Measurements from ENCODE around the gene PITRM1.

DNA sequence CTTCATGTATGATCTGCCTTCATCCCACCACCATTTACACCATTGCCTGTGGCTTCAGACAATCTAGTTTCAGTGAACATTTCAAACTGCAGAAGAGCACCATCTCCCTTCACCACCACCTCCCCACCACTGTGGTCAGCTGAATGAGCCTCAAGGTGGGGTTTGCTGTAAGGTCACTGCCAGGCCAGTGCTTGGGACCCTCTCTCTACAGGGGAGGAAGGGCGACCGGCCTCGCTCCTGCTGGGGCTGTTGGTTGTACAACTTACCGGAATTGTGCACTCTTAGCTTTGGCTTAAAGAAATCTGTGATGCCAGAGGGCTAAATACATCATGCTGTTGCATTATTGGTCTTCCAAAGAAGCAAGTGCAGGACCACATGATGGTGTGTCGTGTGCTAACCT lies 78.6 kb downstream of the PITRM1 start:
- TF ChIP-seq, protein P1, sequence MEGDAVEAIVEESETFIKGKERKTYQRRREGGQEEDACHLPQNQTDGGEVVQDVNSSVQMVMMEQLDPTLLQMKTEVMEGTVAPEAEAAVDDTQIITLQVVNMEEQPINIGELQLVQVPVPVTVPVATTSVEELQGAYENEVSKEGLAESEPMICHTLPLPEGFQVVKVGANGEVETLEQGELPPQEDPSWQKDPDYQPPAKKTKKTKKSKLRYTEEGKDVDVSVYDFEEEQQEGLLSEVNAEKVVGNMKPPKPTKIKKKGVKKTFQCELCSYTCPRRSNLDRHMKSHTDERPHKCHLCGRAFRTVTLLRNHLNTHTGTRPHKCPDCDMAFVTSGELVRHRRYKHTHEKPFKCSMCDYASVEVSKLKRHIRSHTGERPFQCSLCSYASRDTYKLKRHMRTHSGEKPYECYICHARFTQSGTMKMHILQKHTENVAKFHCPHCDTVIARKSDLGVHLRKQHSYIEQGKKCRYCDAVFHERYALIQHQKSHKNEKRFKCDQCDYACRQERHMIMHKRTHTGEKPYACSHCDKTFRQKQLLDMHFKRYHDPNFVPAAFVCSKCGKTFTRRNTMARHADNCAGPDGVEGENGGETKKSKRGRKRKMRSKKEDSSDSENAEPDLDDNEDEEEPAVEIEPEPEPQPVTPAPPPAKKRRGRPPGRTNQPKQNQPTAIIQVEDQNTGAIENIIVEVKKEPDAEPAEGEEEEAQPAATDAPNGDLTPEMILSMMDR (IDR thresholded peaks at IDR 0.05; ENCODE audit: insufficient read depth, low read length), result no peak
- no peak for TF ChIP-seq POLR2AphosphoS5 (IDR thresholded peaks at IDR 0.05; ENCODE audit: low read depth)
